ENCODE results near the gene GORAB. TPM values are rescaled to one million over a fixed set of nuclear protein-coding genes. Genes with fewer than 3 reads are reported as not detected.

GORAB gene, protein sequence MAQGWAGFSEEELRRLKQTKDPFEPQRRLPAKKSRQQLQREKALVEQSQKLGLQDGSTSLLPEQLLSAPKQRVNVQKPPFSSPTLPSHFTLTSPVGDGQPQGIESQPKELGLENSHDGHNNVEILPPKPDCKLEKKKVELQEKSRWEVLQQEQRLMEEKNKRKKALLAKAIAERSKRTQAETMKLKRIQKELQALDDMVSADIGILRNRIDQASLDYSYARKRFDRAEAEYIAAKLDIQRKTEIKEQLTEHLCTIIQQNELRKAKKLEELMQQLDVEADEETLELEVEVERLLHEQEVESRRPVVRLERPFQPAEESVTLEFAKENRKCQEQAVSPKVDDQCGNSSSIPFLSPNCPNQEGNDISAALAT
- 1 to 10 TPM; 1.3 to 3.6 (median 2.6) TPM for polyA plus RNA-seq

DNA sequence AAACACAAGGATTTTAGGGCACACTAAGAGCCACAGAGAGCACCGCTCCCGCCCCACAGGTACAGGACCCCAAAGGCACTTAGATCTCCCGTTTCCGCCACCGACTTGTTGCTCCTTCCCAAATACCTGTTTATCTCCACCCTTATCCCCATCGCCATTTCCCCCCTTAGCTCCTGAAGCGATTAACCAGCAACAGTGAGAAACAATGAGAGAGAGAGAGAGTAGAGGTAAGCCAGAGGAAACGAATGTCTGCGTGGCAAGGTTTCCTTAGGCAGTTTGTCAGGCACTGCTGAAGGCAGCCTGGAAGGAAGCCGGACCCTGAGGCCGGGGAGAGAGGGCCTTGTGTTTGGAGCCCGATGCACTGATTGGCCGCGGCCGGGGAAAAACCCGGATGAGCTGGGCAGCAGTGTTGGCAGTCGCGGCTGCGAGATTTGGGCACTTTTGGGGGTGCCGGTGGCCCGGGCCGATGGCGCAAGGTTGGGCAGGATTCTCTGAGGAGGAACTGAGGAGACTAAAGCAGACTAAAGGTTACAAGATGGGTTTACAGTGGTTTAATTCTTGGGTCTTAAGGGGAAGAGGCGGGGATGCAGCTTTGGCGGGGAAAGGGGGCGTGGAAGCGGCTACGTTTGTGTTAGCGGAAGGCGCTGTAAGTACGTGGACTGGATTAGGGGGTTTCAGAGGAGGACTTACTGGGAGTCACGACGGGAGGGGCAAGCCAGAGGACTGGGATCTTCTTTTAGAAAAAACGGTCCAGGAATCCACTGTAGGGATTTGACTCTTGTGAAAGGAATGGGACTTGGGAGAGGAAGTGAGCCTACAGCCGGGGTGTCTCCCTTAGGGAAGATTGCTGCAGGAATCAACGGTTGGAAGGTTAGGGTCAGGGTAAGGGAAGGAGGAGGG lies at the start of gene GORAB:
Gene GORAB (plus strand): TSS at position 409 of the 900 bp plus-strand sequence. CDS start 58 bp downstream, at position 467.
- Mint-ChIP-seq H3K36me3 (no peaks in the 10 kb centered on the region), H3K9me3 (no peaks in the 10 kb centered on the region), H3K4me3 (no peak within 1 kb of the TSS), H3K27ac (peak within 1 kb of the TSS in 1 of 6 donors; percentile 58), H3K27me3 (ENCODE audit: low read depth in 3 of 3) (no peaks in the 10 kb centered on the region), H3K4me1 (peaks cover 0 to 4% of the 10 kb centered on the region in 2 donors)
- DNase-seq: peak; percentile 85 to 86 (median 86)

DNA sequence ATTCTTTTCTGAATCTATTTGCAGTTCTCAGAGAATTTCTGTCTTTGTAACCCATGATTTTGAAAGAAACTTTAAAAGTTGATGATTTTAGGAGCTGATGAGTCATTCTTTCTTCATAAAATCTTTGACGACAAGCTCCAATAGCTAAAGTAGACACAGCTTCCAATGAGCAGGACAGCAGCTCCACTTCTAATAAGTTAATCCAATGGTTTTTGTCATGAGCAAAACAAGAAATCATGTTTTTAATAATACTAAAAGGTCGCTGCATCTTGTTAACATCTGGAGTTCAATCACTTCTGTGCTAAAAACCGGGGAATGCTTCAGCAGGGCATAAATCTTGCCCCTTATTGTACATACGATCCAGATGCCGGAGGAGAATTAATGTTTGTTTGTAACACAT lies 48.9 kb upstream of the GORAB start:
- H3K27ac Mint-ChIP-seq: no peak overlapping the region
- DNase-seq: no peak
- H3K27me3 Mint-ChIP-seq (ENCODE audit: low read depth in 3 of 3): peaks cover 0 to 12% (median 1%) of the 10 kb centered on the region in 3 donors
- H3K4me3 Mint-ChIP-seq: no peak overlapping the region
- no peaks in the 10 kb centered on the region for H3K4me1 Mint-ChIP-seq
- H3K36me3 Mint-ChIP-seq: no peaks in the 10 kb centered on the region
- peaks cover 0 to 2% (median 0%) of the 10 kb centered on the region in 6 donors for H3K9me3 Mint-ChIP-seq

DNA sequence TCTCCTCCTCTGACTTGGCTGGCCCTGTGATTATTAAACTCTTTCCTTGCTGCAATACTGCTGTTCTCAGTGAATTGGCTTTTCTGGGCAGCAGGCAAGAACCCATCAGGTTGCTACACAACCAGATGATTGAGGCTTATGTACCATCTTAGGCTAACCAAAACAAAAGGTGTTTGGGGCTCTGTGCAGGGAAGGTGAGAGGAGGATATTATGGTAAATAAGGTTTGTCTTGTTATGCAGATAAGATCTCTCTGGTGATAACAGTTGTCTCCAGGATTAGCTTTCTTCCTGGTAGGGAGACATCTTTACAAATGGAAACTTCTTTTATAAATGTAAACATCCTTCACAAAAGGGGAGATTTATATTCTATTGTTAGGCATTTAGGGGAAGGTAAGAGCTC lies 44.5 kb upstream of the GORAB start:
- DNase-seq: no peak
- peaks cover 0 to 2% (median 0%) of the 10 kb centered on the region in 6 donors for H3K9me3 Mint-ChIP-seq
- no peak overlapping the region for H3K4me3 Mint-ChIP-seq
- H3K27ac Mint-ChIP-seq: no peak overlapping the region
- H3K27me3 Mint-ChIP-seq (ENCODE audit: low read depth in 3 of 3): peaks cover 0 to 19% (median 2%) of the 10 kb centered on the region in 3 donors
- no peaks in the 10 kb centered on the region for H3K4me1 Mint-ChIP-seq
- no peaks in the 10 kb centered on the region for H3K36me3 Mint-ChIP-seq

DNA sequence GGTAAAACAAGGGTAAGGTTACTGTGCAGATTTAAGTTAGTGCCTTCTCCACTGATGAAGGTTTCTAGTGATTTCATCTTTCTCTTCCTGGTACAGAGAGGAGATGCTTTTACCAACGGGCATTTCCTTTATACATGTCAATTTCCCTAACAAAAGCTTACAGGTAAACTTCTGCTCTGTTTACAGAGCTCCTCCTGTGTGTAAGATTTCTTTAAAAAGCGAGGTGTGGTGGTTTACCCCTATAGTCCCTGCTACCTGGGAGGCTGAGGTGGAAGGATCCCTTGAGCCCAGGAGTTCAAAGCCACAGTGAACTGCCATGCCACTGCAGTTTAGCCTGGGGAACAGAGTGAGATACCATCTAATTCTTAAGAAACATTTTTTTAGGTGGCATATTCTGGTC lies 40.7 kb upstream of the GORAB start:
- no peak overlapping the region for H3K4me3 Mint-ChIP-seq
- H3K27ac Mint-ChIP-seq: no peak overlapping the region
- no peaks in the 10 kb centered on the region for H3K36me3 Mint-ChIP-seq
- peaks cover 0 to 2% (median 0%) of the 10 kb centered on the region in 6 donors for H3K9me3 Mint-ChIP-seq
- H3K4me1 Mint-ChIP-seq: no peaks in the 10 kb centered on the region
- H3K27me3 Mint-ChIP-seq (ENCODE audit: low read depth in 3 of 3): peaks cover 2 to 19% (median 7%) of the 10 kb centered on the region in 3 donors
- no peak for DNase-seq

DNA sequence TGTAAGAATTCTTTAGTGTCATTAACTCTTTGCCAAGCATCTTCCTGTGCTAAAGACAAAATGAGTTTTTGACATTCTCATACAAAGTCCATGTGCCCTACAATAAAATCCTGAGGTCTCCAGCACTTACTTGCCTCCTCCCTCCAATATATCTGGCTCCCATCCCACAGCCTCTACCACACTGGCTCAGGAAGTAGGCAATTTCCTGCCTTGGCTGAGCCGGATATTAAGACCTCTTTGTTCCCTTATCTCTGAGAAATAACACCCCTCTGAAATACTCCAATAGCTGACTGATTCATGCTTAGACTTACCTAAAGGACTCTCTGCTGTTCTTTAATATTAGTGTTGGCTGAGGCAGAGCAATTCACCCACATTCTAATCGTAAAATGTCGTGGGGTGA lies 37.6 kb upstream of the GORAB start:
- no peak for DNase-seq
- no peaks in the 10 kb centered on the region for H3K9me3 Mint-ChIP-seq
- no peak overlapping the region for H3K27ac Mint-ChIP-seq
- H3K4me1 Mint-ChIP-seq: no peaks in the 10 kb centered on the region
- no peaks in the 10 kb centered on the region for H3K36me3 Mint-ChIP-seq
- H3K4me3 Mint-ChIP-seq: no peak overlapping the region
- peaks cover 3 to 9% (median 7%) of the 10 kb centered on the region in 3 donors for H3K27me3 Mint-ChIP-seq (ENCODE audit: low read depth in 3 of 3)

DNA sequence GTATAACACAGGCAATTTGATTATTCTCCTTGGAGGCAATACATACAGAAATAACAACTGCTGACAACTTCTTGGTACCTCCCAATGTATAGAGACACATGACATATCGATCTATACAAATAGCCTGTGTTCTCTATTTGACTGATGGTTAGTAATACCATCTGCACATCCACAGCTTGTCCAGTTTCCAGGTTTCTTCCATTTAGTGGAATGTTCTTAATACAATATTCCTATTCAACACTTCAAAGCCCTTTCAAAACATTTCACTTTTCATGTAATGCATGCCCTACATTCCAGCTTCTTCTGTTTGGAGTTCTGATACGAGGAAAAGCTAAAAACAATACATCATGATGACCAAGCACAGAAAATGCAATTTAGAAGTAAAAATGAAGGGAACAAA lies 37.0 kb upstream of the GORAB start:
- Mint-ChIP-seq H3K4me1 (no peaks in the 10 kb centered on the region), H3K9me3 (no peaks in the 10 kb centered on the region)

DNA sequence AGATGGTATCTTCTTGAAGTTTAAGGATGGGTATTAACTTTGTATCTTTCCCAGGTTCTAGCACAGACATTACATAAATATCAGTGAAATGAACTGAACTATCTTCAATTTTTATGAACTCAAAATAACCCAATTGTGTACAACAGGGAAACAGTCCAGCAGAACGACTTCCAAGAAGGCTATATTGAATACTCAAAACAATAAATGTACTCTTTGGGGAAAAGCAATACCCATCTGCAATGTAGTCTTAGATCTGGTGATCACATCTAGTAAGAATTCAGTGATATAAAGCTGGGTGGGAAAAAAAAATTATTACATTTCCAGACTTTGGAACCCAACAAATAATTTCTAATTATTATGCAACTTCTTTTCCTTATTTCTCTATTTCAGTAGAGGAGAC lies 33.1 kb upstream of the GORAB start:
- Mint-ChIP-seq H3K27me3 (ENCODE audit: low read depth in 3 of 3) (peaks cover 3 to 6% (median 5%) of the 10 kb centered on the region in 3 donors), H3K36me3 (no peaks in the 10 kb centered on the region), H3K9me3 (peaks cover 0 to 4% (median 0%) of the 10 kb centered on the region in 6 donors), H3K4me1 (no peaks in the 10 kb centered on the region), H3K4me3 (no peak overlapping the region), H3K27ac (no peak overlapping the region)
- DNase-seq: no peak

More for the DNA sequence above, 37.0 kb upstream of the GORAB start:
- Mint-ChIP-seq H3K4me3 (no peak overlapping the region), H3K36me3 (no peaks in the 10 kb centered on the region), H3K27me3 (ENCODE audit: low read depth in 3 of 3) (peaks cover 3 to 9% (median 7%) of the 10 kb centered on the region in 3 donors), H3K27ac (no peak overlapping the region)
- no peak for DNase-seq

DNA sequence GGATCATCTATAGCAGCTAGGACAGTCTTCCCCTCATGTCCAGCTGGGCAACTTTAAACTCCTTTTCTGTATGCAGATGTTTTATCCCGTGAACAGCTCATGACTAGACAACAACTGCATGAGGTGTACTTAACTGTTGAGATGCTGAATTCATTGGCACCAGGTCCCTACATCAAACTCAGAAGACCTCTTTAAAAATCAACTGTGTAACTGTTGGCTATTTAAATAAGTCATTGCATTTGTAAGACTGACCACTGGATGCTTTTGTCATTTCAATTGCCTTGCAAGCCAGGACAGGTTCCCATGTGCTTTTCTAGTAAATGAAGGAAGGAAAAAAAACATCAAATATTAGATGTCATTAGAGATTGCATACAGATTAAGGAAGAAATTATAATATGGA lies 28.3 kb upstream of the GORAB start:
- peaks cover 0 to 3% (median 0%) of the 10 kb centered on the region in 3 donors for H3K27me3 Mint-ChIP-seq (ENCODE audit: low read depth in 3 of 3)
- DNase-seq: no peak
- peaks cover 0 to 6% (median under 1%) of the 10 kb centered on the region in 6 donors for H3K9me3 Mint-ChIP-seq
- peaks cover 0 to under 1% (median 0%) of the 10 kb centered on the region in 3 donors for H3K36me3 Mint-ChIP-seq
- no peak overlapping the region for H3K4me3 Mint-ChIP-seq
- H3K4me1 Mint-ChIP-seq: no peaks in the 10 kb centered on the region
- no peak overlapping the region for H3K27ac Mint-ChIP-seq

DNA sequence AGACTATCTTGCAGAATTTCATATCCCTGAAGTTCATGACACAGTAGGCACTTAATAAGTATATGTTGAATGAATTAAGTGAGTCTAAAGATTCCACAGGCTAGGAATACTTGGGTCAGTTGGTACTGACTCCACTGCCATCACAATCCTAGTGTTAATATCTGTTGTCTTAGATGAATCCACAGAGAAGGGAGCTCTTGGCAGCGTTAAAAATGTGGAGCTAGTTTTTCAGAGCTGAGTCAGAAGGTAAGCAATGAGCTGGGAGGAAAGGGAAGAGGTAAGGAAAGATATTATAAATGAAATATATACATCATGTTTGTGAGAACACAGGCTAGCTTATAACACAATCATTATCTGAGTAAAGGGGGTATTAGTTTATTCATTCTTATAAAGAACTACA lies 21.8 kb upstream of the GORAB start:
- Mint-ChIP-seq H3K27ac (no peak overlapping the region), H3K4me1 (no peaks in the 10 kb centered on the region), H3K36me3 (peaks cover 0 to 3% (median 0%) of the 10 kb centered on the region in 3 donors), H3K9me3 (peaks cover 0 to 5% (median 0%) of the 10 kb centered on the region in 6 donors), H3K27me3 (ENCODE audit: low read depth in 3 of 3) (peaks cover 0 to 11% (median 0%) of the 10 kb centered on the region in 3 donors), H3K4me3 (no peak overlapping the region)
- DNase-seq: no peak

DNA sequence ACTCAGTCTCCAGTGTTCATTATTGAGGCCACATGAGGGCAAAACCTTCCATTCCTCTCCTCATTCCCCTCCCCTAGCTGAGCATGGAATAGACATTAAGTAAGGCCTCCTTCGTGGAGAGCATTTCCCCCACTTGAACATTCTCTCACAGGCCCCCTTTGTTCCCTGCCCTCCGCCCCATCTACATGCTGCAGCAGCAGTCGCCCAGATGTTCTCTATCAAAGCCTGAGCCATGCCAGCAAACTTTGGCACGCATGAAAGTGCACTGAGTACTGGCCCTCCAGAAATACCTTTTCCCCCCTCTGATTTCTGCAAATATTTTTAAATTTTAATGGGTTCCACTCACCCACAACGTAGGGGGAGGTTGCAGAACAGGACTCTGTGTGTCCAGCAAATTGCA lies 20.9 kb upstream of the GORAB start:
- no peak for DNase-seq
- Mint-ChIP-seq H3K27me3 (ENCODE audit: low read depth in 3 of 3) (peaks cover 0 to 11% (median 0%) of the 10 kb centered on the region in 3 donors), H3K9me3 (peaks cover 0 to 5% (median 0%) of the 10 kb centered on the region in 6 donors), H3K27ac (no peak overlapping the region), H3K4me1 (no peaks in the 10 kb centered on the region), H3K4me3 (no peak overlapping the region), H3K36me3 (peaks cover 0 to 3% (median 0%) of the 10 kb centered on the region in 3 donors)

DNA sequence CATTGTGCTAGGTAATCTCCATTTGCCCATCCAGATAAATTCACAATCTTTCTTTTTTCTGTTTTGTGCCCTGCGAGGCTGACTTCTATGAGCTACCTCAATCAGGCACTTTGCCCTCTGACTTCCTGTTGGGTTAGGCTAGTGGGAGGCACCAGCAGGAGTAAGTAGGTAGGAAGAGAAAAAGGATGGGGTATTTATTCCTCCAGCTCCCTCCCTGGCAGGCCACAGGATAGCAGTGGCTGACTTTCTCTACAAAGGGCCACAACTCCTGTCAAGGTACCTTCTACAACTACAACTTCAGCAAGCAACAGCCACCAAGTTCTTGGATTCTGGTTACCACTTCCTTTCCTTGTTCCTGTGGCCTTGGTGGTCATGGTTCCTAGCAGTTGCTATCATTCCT lies 18.8 kb upstream of the GORAB start:
- Mint-ChIP-seq H3K4me1 (no peaks in the 10 kb centered on the region), H3K4me3 (no peak overlapping the region), H3K9me3 (peaks cover 0 to 5% (median 0%) of the 10 kb centered on the region in 6 donors), H3K27me3 (ENCODE audit: low read depth in 3 of 3) (peaks cover 1 to 13% (median 3%) of the 10 kb centered on the region in 3 donors), H3K36me3 (peaks cover 0 to 3% (median 0%) of the 10 kb centered on the region in 3 donors), H3K27ac (no peak overlapping the region)
- no peak for DNase-seq

DNA sequence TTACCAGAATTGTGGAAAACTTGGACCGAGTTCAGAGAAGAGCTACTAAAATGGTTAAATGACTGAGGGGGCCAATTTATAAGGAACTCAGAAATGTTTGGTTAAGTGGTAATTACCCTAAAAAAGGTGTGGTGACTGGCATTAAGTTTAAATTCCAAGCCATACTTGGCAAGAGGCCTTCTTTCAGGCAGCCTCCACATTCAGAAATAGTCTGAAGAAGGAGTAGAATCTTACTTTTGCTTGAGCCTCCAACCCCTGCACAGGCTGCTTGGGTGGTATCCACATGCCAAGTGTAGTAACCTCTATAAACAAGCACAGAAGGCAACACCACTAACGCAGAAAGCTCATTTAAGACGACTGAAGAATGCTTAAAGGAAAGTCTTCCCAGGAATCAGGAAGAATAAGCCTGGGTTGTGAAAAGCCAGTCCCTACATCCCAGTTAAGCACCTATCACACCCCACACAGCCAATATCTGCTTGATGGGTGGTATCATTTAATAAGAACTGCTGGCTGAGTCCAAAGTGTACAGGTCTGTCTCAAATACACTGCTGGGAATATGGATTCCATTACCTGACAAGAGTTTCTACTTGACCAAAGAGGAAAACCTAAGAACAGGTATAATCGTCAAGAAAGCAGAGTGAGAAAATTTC lies 13.7 kb upstream of the GORAB start:
- DNase-seq: no peak
- Mint-ChIP-seq H3K27ac (no peak overlapping the region), H3K36me3 (no peaks in the 10 kb centered on the region), H3K27me3 (ENCODE audit: low read depth in 3 of 3) (peaks cover 1 to 20% (median 6%) of the 10 kb centered on the region in 3 donors), H3K4me1 (no peaks in the 10 kb centered on the region), H3K9me3 (peaks cover 0 to 3% (median 0%) of the 10 kb centered on the region in 6 donors), H3K4me3 (no peak overlapping the region)

DNA sequence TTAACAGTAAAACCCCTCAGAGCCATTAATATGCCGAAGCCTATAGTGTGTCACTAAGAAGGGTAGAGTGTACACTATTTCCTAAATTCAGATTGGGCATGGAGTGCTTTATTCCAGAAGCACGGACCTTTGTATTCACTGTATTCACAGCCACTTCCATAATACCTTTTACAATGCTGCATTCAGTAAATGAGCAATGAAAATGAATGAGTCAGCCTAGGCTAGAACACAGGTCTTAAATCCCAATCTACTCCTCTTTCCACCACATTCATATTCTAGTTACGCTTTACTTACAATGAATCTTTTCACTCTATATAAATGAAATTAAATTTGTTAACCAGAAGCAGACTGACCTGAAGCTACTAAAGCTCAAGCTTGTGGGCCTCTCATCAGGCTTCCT lies 13.0 kb upstream of the GORAB start:
- Mint-ChIP-seq H3K27me3 (ENCODE audit: low read depth in 3 of 3) (peaks cover 4 to 20% (median 6%) of the 10 kb centered on the region in 3 donors), H3K4me1 (no peaks in the 10 kb centered on the region), H3K9me3 (peaks cover 0 to 3% (median 0%) of the 10 kb centered on the region in 6 donors), H3K36me3 (no peaks in the 10 kb centered on the region), H3K27ac (no peak overlapping the region), H3K4me3 (no peak overlapping the region)
- DNase-seq: no peak
